ENCODE results near the gene MYO1A.
"Not testable (repeated sequence)": the region's sequence is repeated elsewhere in the genome, so short reads cannot be mapped to it uniquely, and the experiment has no call there.

MYO1A gene

GRCh38 chr12:57088354-57089270 lies 38.7 kb upstream of the MYO1A start, which contains the start of gene NAB2:
TSS of gene NAB2 (plus strand) at chr12:57089114. CDS start at chr12:57089272, 158 bp downstream.
- H3K9me3 ChIP-seq, result no peaks in the 10 kb centered on the region

GRCh38 chr12:57087691-57088353 lies 37.9 kb upstream of the MYO1A start:
- Histone ChIP-seq H3K4me3 (peak overlapping the region; percentile 80), H3K9ac (peak overlapping the region; percentile 91), H3K4me2 (peak overlapping the region; percentile 92), H4K20me1 (peaks cover 30% of the 10 kb centered on the region), H3K27me3 (no peaks in the 10 kb centered on the region), H3K27ac (peak overlapping the region; percentile 98), H3K4me1 (peaks cover 40% of the 10 kb centered on the region), H3K9me3 (no peaks in the 10 kb centered on the region), H3K36me3 (peaks cover 23% of the 10 kb centered on the region)
- TF ChIP-seq Cebpa-rat (IDR thresholded peaks at IDR 0.05), result no peak

More at GRCh38 chr12:57088354-57089270, 38.7 kb upstream of the MYO1A start, which contains the start of gene NAB2:
- peaks cover 46% of the 10 kb centered on the region for H3K4me1 ChIP-seq
- peak within 1 kb of the TSS; percentile 91 for H3K9ac ChIP-seq
- H3K4me2 ChIP-seq, result peak within 1 kb of the TSS; percentile 92
- H3K27ac ChIP-seq, result peak within 1 kb of the TSS; percentile 98
- peaks cover 30% of the 10 kb centered on the region for H4K20me1 ChIP-seq
- no peaks in the 10 kb centered on the region for H3K27me3 ChIP-seq
- TF ChIP-seq Cebpa-rat (IDR thresholded peaks at IDR 0.05), result peak; percentile 67; the same call in 1 of the 2 replicates
- H3K4me3 ChIP-seq, result peak within 1 kb of the TSS; percentile 90
- H3K36me3 ChIP-seq, result peaks cover 28% of the 10 kb centered on the region

GRCh38 chr12:57087010-57087690 lies 37.2 kb upstream of the MYO1A start:
- Histone ChIP-seq H3K36me3 (peaks cover 17% of the 10 kb centered on the region), H3K9me3 (no peaks in the 10 kb centered on the region), H4K20me1 (peaks cover 23% of the 10 kb centered on the region), H3K9ac (peak overlapping the region; percentile 91), H3K4me2 (peak overlapping the region; percentile 92), H3K27me3 (no peaks in the 10 kb centered on the region), H3K27ac (peak overlapping the region; percentile 98), H3K4me3 (peak overlapping the region; percentile 80), H3K4me1 (peaks cover 40% of the 10 kb centered on the region)
- no peak for TF ChIP-seq Cebpa-rat (IDR thresholded peaks at IDR 0.05)

GRCh38 chr12:57086493-57087009 lies 36.6 kb upstream of the MYO1A start:
- Histone ChIP-seq H3K4me1 (peaks cover 38% of the 10 kb centered on the region), H4K20me1 (peaks cover 17% of the 10 kb centered on the region), H3K4me3 (peak overlapping the region; percentile 80), H3K9ac (peak overlapping the region; percentile 91), H3K36me3 (peaks cover 11% of the 10 kb centered on the region), H3K27me3 (no peaks in the 10 kb centered on the region), H3K9me3 (no peaks in the 10 kb centered on the region), H3K27ac (peak overlapping the region; percentile 98), H3K4me2 (peak overlapping the region; percentile 92)
- TF ChIP-seq Cebpa-rat (IDR thresholded peaks at IDR 0.05), result no peak

DNA sequence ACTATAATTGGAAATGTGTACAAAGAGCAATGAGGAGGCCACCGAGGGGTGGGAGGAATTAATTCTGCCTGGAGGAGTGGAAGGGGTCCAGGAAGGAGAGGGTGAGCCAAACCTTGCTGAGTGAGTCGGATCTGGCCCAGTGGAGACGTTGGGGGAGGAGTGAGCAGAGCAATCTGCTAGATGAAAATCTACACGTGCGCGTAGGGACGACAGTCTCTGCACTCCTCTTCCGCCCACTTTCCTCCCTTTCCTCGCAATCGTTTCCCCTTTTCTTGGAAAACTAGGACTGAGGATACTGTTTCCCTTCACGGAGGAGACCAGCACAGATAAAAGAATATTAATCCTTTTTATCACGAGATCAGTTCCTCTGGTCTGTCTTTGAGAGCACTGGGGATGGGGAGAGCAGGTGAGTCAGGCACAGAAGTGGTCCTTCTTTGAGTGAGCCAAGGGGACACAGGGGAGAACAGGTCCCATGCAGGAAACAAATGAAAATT lies 36.1 kb upstream of the MYO1A start:
- H3K4me2 ChIP-seq, result peak overlapping the region; percentile 92
- no peak for TF ChIP-seq Cebpa-rat (IDR thresholded peaks at IDR 0.05)
- H3K9me3 ChIP-seq, result no peaks in the 10 kb centered on the region
- no peaks in the 10 kb centered on the region for H3K27me3 ChIP-seq
- H3K9ac ChIP-seq, result peak overlapping the region; percentile 91
- peak overlapping the region; percentile 98 for H3K27ac ChIP-seq
- peaks cover 6% of the 10 kb centered on the region for H3K36me3 ChIP-seq
- peaks cover 33% of the 10 kb centered on the region for H3K4me1 ChIP-seq
- peaks cover 12% of the 10 kb centered on the region for H4K20me1 ChIP-seq
- H3K4me3 ChIP-seq, result peak overlapping the region; percentile 80

GRCh38 chr12:57080855-57081254 lies 30.9 kb upstream of the MYO1A start:
- H3K27ac ChIP-seq, result no peak overlapping the region
- no peak overlapping the region for H3K4me3 ChIP-seq
- no peaks in the 10 kb centered on the region for H3K9me3 ChIP-seq
- no peak overlapping the region for H3K9ac ChIP-seq
- peaks cover 8% of the 10 kb centered on the region for H3K36me3 ChIP-seq
- H3K4me2 ChIP-seq, result no peak overlapping the region
- H3K4me1 ChIP-seq, result peaks cover 31% of the 10 kb centered on the region
- H4K20me1 ChIP-seq, result peaks cover 10% of the 10 kb centered on the region; the same call in 1 of the 2 replicates
- H3K27me3 ChIP-seq, result no peaks in the 10 kb centered on the region
- TF ChIP-seq Cebpa-rat (IDR thresholded peaks at IDR 0.05), result no peak

GRCh38 chr12:57079821-57080220 lies 29.9 kb upstream of the MYO1A start:
- Histone ChIP-seq H3K27me3 (no peaks in the 10 kb centered on the region), H3K9me3 (no peaks in the 10 kb centered on the region), H4K20me1 (peaks cover 10% of the 10 kb centered on the region; the same call in 1 of the 2 replicates), H3K27ac (peak overlapping the region; percentile 66), H3K9ac (peak overlapping the region; percentile 52; the same call in 1 of the 2 replicates), H3K4me3 (no peak overlapping the region), H3K36me3 (peaks cover 17% of the 10 kb centered on the region), H3K4me1 (peaks cover 22% of the 10 kb centered on the region), H3K4me2 (peak overlapping the region; percentile 70)
- TF ChIP-seq Cebpa-rat (IDR thresholded peaks at IDR 0.05), result no peak

DNA sequence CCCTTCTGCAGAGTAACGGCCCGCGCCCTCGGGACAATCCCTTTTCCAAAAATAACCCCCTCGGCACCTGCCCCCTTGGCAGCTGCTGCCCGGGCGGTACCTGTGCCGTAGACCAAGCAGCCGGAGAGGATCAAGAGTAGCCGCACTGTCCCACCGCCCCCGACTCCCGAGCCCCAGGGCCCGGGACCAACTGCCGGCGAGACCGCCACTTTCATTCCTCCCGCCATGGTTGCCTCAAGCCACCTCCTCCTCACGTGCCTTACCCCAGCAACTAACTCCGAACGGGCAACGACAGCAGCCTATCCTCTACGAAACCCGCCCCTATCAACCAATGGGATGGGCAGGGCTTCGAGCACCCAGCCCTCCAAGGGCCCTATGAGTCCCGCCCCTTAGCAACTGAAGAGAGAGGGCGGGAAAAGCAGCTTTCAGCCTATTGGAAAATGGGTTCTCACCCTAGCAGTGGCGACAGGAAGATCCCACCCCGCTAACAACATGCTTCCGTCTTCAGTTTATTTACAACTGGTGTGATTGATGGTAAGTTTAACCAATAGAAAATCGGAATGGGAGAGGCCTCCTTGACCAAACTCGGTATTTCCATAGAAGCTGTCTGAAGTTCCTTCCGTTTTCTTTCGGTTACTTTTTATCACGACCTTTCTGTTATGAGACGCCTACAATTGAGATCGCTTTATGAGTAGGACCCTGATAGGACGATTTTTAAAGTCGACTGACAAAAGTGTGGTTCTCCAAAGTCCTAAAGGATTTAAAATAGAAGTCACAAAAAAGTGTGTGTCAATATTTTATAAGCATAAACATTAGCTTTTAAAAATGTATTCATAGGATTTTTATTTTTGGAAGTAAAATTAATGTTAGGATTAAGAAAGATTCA lies 28.8 kb upstream of the MYO1A start, which contains the start of gene NEMP1:
TSS of gene NEMP1 (minus strand) at position 273 of the 886 bp plus-strand sequence. CDS start at position 227, 46 bp downstream.
- peaks cover 25% of the 10 kb centered on the region for H3K36me3 ChIP-seq
- peaks cover 22% of the 10 kb centered on the region for H3K4me1 ChIP-seq
- peaks cover 10% of the 10 kb centered on the region; the same call in 1 of the 2 replicates for H4K20me1 ChIP-seq
- TF ChIP-seq Cebpa-rat (IDR thresholded peaks at IDR 0.05), result no peak
- peak within 1 kb of the TSS; percentile 93 for H3K27ac ChIP-seq
- H3K27me3 ChIP-seq, result no peaks in the 10 kb centered on the region
- peak within 1 kb of the TSS; percentile 88 for H3K4me3 ChIP-seq
- no peaks in the 10 kb centered on the region for H3K9me3 ChIP-seq
- H3K4me2 ChIP-seq, result peak within 1 kb of the TSS; percentile 94
- peak within 1 kb of the TSS; percentile 92 for H3K9ac ChIP-seq

- H3K27ac ChIP-seq, H3K4me2 ChIP-seq, H3K27me3 ChIP-seq, H3K9me3 ChIP-seq, H3K4me3 ChIP-seq, H3K9ac ChIP-seq: not testable (repeated sequence)
- Histone ChIP-seq H3K4me1 (peaks cover 17% of the 10 kb centered on the region), H4K20me1 (peaks cover 10% of the 10 kb centered on the region; the same call in 1 of the 2 replicates), H3K36me3 (peaks cover 69% of the 10 kb centered on the region)
Measured at GRCh38 chr12:57073566-57074450, 23.9 kb upstream of the MYO1A start.

Data from BLaER1 (cell line).